HEK293 (cell line): Measurements from ENCODE around the gene GPBAR1.

Experiments
- HOXC10 ChIP-seq: sonication (generic); formaldehyde crosslinking; IDR thresholded peaks from 2 replicates; pipeline ENCODE4 v1.8.1; 2023; ENCODE audit warnings: mild to moderate bottlenecking, missing genetic modification reagents
- ZNF18 ChIP-seq: fragments of 450-650 bp; formaldehyde crosslinking; IDR thresholded peaks from 2 replicates; pipeline ENCODE4 v1.5.1; 2016; ENCODE audit warnings: missing biosample characterization, missing genetic modification characterization
- ZNF521 ChIP-seq: fragments of 450-650 bp; formaldehyde crosslinking; IDR thresholded peaks from 2 replicates; pipeline ENCODE4 v1.5.1; 2017; ENCODE audit warnings: missing biosample characterization, mild to moderate bottlenecking, missing genetic modification characterization
- TF ChIP-seq, protein P1 (sequence below): fragments of 450-650 bp; formaldehyde crosslinking; IDR thresholded peaks from 2 replicates; pipeline ENCODE4 v1.5.1; 2016; ENCODE audit warnings: missing biosample characterization, missing genetic modification characterization

- TF ChIP-seq ZNF521 (tag by site-specific recombination) (no peak), ZNF18 (tag by site-specific recombination) (no peak), HOXC10 (CRISPR knock-in tag) (no peak)
- TF ChIP-seq, protein P1, sequence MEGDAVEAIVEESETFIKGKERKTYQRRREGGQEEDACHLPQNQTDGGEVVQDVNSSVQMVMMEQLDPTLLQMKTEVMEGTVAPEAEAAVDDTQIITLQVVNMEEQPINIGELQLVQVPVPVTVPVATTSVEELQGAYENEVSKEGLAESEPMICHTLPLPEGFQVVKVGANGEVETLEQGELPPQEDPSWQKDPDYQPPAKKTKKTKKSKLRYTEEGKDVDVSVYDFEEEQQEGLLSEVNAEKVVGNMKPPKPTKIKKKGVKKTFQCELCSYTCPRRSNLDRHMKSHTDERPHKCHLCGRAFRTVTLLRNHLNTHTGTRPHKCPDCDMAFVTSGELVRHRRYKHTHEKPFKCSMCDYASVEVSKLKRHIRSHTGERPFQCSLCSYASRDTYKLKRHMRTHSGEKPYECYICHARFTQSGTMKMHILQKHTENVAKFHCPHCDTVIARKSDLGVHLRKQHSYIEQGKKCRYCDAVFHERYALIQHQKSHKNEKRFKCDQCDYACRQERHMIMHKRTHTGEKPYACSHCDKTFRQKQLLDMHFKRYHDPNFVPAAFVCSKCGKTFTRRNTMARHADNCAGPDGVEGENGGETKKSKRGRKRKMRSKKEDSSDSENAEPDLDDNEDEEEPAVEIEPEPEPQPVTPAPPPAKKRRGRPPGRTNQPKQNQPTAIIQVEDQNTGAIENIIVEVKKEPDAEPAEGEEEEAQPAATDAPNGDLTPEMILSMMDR (tag by site-specific recombination), result no peak
These were observed 36.6 kb upstream of the GPBAR1 start for GRCh38 chr2:218224186-218224585.
